Measurements from ENCODE around the gene NEK5.

- TF ChIP-seq, protein P1, sequence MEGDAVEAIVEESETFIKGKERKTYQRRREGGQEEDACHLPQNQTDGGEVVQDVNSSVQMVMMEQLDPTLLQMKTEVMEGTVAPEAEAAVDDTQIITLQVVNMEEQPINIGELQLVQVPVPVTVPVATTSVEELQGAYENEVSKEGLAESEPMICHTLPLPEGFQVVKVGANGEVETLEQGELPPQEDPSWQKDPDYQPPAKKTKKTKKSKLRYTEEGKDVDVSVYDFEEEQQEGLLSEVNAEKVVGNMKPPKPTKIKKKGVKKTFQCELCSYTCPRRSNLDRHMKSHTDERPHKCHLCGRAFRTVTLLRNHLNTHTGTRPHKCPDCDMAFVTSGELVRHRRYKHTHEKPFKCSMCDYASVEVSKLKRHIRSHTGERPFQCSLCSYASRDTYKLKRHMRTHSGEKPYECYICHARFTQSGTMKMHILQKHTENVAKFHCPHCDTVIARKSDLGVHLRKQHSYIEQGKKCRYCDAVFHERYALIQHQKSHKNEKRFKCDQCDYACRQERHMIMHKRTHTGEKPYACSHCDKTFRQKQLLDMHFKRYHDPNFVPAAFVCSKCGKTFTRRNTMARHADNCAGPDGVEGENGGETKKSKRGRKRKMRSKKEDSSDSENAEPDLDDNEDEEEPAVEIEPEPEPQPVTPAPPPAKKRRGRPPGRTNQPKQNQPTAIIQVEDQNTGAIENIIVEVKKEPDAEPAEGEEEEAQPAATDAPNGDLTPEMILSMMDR (IDR thresholded peaks at IDR 0.05 in 4 of 5, conservative IDR thresholded peaks at IDR 0.05 in 1 of 5) = no peak
- no peak for TF ChIP-seq POLR2A (IDR thresholded peaks at IDR 0.05)
Observed at GRCh38 chr13:52147225-52147624, 18.4 kb upstream of the NEK5 start.

All from gastrocnemius medialis (tissue), 4 donors.